H1 (cell line): ENCODE results near the gene DHRS3. TPM values are rescaled to one million over a fixed set of nuclear protein-coding genes. Genes with fewer than 3 reads are reported as not detected.

Experiments
- EGR1 ChIP-seq: IDR thresholded peaks from 2 replicates; pipeline ENCODE4 v1.6.1; 2011; ENCODE audit warnings: low read depth, low read length, borderline replicate concordance
- HDAC2 ChIP-seq, 2 experiments: fragments of 300-600 bp in 1 of 2; sonication (generic) in 1 of 2; IDR thresholded peaks; 2 replicates each; pipeline ENCODE4 v1.6.1; 2011 to 2012; ENCODE audit warnings: low read depth in 2 of 2, low read length in 2 of 2, mild to moderate bottlenecking in 2 of 2, moderate library complexity in 2 of 2, borderline replicate concordance in 1 of 2, inconsistent platforms in 1 of 2
- SUZ12 ChIP-seq: fragments of 200-600 bp; sonication (generic); IDR thresholded peaks from 2 replicates; pipeline ENCODE4 v1.6.1; 2012; ENCODE audit warnings: mild to moderate bottlenecking, inconsistent platforms, low read length, moderate library complexity, mixed read lengths
- polyA plus RNA-seq, 7 experiments: library from polyadenylated mRNA; depleted of rRNA in 3 of 7; stranded (reverse) in 5 of 7; unstranded in 2 of 7; fragments of >200 nt in 5 of 7; fragments of 200-250 nt in 2 of 7; gene quantifications; 1 replicate in 5 of 7; 2 replicates in 1 of 7; 4 replicates in 1 of 7; pipeline versions ENCODE4 v1.2.1 to v1.2.3, GENCODE V29; 2011 to 2013; ENCODE audit warnings: missing spikeins in 2 of 7, mixed read lengths in 2 of 7
- total RNA-seq: library from RNA; stranded (reverse); fragmentation: NEBNext Ultra II Directional; extraction: Animal tissue kit (Norgen Biotek cat#: 25700); gene quantifications from 2 replicates; pipeline ENCODE4 v1.2.1, GENCODE V29; 2021
- TF ChIP-seq, protein P1 (sequence below): fragments of 300-600 bp; sonication (generic); IDR thresholded peaks from 2 replicates; pipeline ENCODE4 v1.7.1; 2012; ENCODE audit warnings: low read length, moderate library complexity, mild to moderate bottlenecking, inconsistent platforms; ENCODE audit not compliant: insufficient replicate concordance

DHRS3 gene
- total and polyA plus RNA-seq, 2 of the 8 experiments (the other 6 are each of a cell fraction or from before 2014, with no cell fraction given), result 32.5 to 36.4 TPM

DNA sequence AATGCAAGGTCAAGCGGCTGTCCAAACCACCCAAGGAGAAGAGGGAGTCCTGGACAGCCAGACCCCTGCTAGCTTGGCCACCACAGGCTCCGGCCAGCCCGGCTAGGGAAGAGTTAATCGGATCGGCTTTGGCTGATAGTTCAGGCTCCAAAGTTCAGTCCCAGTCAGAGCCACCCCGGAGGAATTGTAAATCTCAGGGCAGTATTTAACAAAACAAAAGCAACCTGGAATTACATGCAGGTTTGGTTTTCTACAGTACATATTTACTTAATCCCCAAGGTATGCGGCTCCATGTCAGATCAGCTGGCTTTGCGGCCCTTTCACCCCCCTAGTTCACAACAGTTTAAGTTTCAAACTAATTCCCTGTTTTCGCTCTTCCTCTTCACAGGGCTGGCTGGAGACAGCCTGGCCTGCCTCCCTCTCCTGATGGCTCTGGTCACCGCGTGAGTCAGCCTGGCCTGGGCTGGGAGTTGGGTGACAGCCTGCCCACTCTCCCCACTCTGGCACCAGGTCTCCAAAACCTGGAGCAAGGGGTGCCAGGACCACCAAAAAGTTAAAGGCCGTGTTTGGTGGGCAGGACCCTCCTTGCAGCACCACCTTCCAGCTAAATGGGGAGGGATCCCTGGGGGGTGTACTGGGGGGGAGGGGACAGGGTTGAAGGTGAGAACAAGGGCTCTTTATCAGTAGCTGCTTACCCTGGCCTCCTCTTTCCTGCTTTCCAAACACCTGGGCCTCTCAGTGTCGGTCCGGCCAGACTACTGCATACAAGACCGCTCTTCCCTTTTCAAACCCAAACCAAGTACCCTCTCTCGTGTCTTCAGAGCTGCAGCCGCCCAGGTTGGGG, 1.9 kb downstream of the DHRS3 start (continued):
- no peak for TF ChIP-seq EGR1
- TF ChIP-seq, protein P1, sequence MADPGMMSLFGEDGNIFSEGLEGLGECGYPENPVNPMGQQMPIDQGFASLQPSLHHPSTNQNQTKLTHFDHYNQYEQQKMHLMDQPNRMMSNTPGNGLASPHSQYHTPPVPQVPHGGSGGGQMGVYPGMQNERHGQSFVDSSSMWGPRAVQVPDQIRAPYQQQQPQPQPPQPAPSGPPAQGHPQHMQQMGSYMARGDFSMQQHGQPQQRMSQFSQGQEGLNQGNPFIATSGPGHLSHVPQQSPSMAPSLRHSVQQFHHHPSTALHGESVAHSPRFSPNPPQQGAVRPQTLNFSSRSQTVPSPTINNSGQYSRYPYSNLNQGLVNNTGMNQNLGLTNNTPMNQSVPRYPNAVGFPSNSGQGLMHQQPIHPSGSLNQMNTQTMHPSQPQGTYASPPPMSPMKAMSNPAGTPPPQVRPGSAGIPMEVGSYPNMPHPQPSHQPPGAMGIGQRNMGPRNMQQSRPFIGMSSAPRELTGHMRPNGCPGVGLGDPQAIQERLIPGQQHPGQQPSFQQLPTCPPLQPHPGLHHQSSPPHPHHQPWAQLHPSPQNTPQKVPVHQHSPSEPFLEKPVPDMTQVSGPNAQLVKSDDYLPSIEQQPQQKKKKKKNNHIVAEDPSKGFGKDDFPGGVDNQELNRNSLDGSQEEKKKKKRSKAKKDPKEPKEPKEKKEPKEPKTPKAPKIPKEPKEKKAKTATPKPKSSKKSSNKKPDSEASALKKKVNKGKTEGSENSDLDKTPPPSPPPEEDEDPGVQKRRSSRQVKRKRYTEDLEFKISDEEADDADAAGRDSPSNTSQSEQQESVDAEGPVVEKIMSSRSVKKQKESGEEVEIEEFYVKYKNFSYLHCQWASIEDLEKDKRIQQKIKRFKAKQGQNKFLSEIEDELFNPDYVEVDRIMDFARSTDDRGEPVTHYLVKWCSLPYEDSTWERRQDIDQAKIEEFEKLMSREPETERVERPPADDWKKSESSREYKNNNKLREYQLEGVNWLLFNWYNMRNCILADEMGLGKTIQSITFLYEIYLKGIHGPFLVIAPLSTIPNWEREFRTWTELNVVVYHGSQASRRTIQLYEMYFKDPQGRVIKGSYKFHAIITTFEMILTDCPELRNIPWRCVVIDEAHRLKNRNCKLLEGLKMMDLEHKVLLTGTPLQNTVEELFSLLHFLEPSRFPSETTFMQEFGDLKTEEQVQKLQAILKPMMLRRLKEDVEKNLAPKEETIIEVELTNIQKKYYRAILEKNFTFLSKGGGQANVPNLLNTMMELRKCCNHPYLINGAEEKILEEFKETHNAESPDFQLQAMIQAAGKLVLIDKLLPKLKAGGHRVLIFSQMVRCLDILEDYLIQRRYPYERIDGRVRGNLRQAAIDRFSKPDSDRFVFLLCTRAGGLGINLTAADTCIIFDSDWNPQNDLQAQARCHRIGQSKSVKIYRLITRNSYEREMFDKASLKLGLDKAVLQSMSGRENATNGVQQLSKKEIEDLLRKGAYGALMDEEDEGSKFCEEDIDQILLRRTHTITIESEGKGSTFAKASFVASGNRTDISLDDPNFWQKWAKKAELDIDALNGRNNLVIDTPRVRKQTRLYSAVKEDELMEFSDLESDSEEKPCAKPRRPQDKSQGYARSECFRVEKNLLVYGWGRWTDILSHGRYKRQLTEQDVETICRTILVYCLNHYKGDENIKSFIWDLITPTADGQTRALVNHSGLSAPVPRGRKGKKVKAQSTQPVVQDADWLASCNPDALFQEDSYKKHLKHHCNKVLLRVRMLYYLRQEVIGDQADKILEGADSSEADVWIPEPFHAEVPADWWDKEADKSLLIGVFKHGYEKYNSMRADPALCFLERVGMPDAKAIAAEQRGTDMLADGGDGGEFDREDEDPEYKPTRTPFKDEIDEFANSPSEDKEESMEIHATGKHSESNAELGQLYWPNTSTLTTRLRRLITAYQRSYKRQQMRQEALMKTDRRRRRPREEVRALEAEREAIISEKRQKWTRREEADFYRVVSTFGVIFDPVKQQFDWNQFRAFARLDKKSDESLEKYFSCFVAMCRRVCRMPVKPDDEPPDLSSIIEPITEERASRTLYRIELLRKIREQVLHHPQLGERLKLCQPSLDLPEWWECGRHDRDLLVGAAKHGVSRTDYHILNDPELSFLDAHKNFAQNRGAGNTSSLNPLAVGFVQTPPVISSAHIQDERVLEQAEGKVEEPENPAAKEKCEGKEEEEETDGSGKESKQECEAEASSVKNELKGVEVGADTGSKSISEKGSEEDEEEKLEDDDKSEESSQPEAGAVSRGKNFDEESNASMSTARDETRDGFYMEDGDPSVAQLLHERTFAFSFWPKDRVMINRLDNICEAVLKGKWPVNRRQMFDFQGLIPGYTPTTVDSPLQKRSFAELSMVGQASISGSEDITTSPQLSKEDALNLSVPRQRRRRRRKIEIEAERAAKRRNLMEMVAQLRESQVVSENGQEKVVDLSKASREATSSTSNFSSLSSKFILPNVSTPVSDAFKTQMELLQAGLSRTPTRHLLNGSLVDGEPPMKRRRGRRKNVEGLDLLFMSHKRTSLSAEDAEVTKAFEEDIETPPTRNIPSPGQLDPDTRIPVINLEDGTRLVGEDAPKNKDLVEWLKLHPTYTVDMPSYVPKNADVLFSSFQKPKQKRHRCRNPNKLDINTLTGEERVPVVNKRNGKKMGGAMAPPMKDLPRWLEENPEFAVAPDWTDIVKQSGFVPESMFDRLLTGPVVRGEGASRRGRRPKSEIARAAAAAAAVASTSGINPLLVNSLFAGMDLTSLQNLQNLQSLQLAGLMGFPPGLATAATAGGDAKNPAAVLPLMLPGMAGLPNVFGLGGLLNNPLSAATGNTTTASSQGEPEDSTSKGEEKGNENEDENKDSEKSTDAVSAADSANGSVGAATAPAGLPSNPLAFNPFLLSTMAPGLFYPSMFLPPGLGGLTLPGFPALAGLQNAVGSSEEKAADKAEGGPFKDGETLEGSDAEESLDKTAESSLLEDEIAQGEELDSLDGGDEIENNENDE, result peak; percentile 71
- TF ChIP-seq HDAC2 (IDR thresholded peaks at IDR 0.05; ENCODE audit: borderline replicate concordance in 1 of 2, low read depth in 2 of 2, low read length in 2 of 2), result peak in 1 of 2 experiments; percentile 15; a peak in 1 of 4 replicates
- no peak for TF ChIP-seq SUZ12
- TF ChIP-seq, all 59 proteins: peak for 14
